ENCODE data around the gene GYPB. TPM values are rescaled to one million over a fixed set of nuclear protein-coding genes. Genes with fewer than 3 reads are reported as not detected.
"Not testable (repeated sequence)": the region's sequence is repeated elsewhere in the genome, so short reads cannot be mapped to it uniquely, and the experiment has no call there.

GYPB gene
- 1 to 10 TPM; 1.1 to 1.9 (median 1.7) TPM for polyA plus RNA-seq (ENCODE audit: insufficient read length in 4 of 4)

GRCh38 chr4:144019277-144019676, at the start of gene GYPB:
GYPB (minus strand) TSS chr4:144019380; CDS start chr4:144019287, 93 bp downstream.
- not testable (repeated sequence) for DNase-seq (ENCODE audit: low read depth in 4 of 4, low spot score in 3 of 4)

- DNase-seq (ENCODE audit: low read depth in 4 of 4, low spot score in 3 of 4): not testable (repeated sequence)
Measured at GRCh38 chr4:144061556-144061955, 42.4 kb upstream of the GYPB start.

GRCh38 chr4:144060234-144060859, 41.2 kb upstream of the GYPB start:
- not testable (repeated sequence) for DNase-seq (ENCODE audit: low read depth in 4 of 4, low spot score in 3 of 4)

GRCh38 chr4:144056800-144057199, 37.6 kb upstream of the GYPB start:
- DNase-seq (ENCODE audit: low read depth in 4 of 4, low spot score in 3 of 4): no peak

GRCh38 chr4:144055336-144055735, 36.2 kb upstream of the GYPB start:
- not testable (repeated sequence) for DNase-seq (ENCODE audit: low read depth in 4 of 4, low spot score in 3 of 4)

- DNase-seq (ENCODE audit: low read depth in 4 of 4, low spot score in 3 of 4): not testable (repeated sequence)
Measured at GRCh38 chr4:144051494-144051893, 32.3 kb upstream of the GYPB start.

GRCh38 chr4:144050631-144051030, 31.5 kb upstream of the GYPB start:
- DNase-seq (ENCODE audit: low read depth in 4 of 4, low spot score in 3 of 4): not testable (repeated sequence)

GRCh38 chr4:144049495-144050424, 30.6 kb upstream of the GYPB start:
- not testable (repeated sequence) for DNase-seq (ENCODE audit: low read depth in 4 of 4, low spot score in 3 of 4)

- not testable (repeated sequence) for DNase-seq (ENCODE audit: low read depth in 4 of 4, low spot score in 3 of 4)
Measured at GRCh38 chr4:144044936-144045335, 25.8 kb upstream of the GYPB start.

- DNase-seq (ENCODE audit: low read depth in 4 of 4, low spot score in 3 of 4): not testable (repeated sequence)
Measured at GRCh38 chr4:144032580-144032979, 13.4 kb upstream of the GYPB start.

- DNase-seq (ENCODE audit: low read depth in 4 of 4, low spot score in 3 of 4): not testable (repeated sequence)
Measured at GRCh38 chr4:144031875-144032274, 12.7 kb upstream of the GYPB start.

- DNase-seq (ENCODE audit: low read depth in 4 of 4, low spot score in 3 of 4): not testable (repeated sequence)
Measured at GRCh38 chr4:144031369-144031768, 12.2 kb upstream of the GYPB start.

- not testable (repeated sequence) for DNase-seq (ENCODE audit: low read depth in 4 of 4, low spot score in 3 of 4)
Measured at GRCh38 chr4:144030708-144031107, 11.5 kb upstream of the GYPB start.

GRCh38 chr4:144026682-144027081, 7.5 kb upstream of the GYPB start:
- not testable (repeated sequence) for DNase-seq (ENCODE audit: low read depth in 4 of 4, low spot score in 3 of 4)

- DNase-seq (ENCODE audit: low read depth in 4 of 4, low spot score in 3 of 4): not testable (repeated sequence)
Measured at GRCh38 chr4:144024399-144025053, 5.3 kb upstream of the GYPB start.

- peak in 3 of 4 donors; percentile 18 to 37 (median 23) for DNase-seq (ENCODE audit: low read depth in 4 of 4, low spot score in 3 of 4)
Measured at GRCh38 chr4:144022772-144023400, 3.7 kb upstream of the GYPB start.

- DNase-seq (ENCODE audit: low read depth in 4 of 4, low spot score in 3 of 4): not testable (repeated sequence)
Measured at GRCh38 chr4:144021336-144021990, 2.3 kb upstream of the GYPB start.

GRCh38 chr4:144018223-144019000, 768 bp downstream of the GYPB start:
- DNase-seq (ENCODE audit: low read depth in 4 of 4, low spot score in 3 of 4): not testable (repeated sequence)

GRCh38 chr4:144017271-144017670, 1.9 kb downstream of the GYPB start:
- not testable (repeated sequence) for DNase-seq (ENCODE audit: low read depth in 4 of 4, low spot score in 3 of 4)
